ENCODE data around the gene PLXNB3. TPM values are rescaled to one million over a fixed set of nuclear protein-coding genes. Genes with fewer than 3 reads are reported as not detected.

The PLXNB3 gene
- total and polyA plus RNA-seq, 2 donors (not counting 1 experiment from before 2014, with no cell fraction given), result 0.25 TPM; not detected in 1

DNA sequence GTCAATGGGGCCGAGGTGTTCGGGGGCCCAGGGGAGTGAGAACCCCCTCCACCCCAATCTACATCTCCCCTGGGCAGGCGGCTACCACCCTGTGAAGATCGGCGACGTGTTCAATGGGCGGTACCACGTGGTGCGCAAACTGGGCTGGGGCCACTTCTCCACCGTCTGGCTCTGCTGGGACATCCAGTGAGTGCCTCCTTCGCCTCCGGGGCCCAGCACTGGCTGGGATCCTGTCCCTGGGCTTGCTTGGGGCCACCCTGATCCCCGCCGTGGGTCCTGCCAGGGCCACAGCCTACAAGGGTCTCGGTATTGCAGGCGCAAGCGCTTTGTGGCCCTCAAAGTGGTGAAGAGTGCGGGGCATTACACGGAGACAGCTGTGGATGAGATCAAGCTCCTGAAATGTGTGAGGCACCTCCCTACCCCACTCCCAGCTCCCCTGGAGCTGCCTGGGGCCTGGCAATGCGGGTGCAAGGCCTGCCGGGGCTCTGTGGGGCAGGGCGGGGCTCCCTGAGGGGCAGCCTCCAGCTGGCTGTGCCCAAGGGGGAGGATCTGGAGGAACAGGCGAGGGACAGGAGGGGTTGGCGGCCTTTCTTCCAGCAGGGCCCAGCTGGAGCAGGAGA lies 17.5 kb downstream of the PLXNB3 start:
- no peak for TF ChIP-seq EZH2 (IDR thresholded peaks at IDR 0.05; ENCODE audit: borderline replicate concordance, insufficient read depth, low read depth, low read length, poor library complexity, severe bottlenecking)
- TF ChIP-seq, protein P1, sequence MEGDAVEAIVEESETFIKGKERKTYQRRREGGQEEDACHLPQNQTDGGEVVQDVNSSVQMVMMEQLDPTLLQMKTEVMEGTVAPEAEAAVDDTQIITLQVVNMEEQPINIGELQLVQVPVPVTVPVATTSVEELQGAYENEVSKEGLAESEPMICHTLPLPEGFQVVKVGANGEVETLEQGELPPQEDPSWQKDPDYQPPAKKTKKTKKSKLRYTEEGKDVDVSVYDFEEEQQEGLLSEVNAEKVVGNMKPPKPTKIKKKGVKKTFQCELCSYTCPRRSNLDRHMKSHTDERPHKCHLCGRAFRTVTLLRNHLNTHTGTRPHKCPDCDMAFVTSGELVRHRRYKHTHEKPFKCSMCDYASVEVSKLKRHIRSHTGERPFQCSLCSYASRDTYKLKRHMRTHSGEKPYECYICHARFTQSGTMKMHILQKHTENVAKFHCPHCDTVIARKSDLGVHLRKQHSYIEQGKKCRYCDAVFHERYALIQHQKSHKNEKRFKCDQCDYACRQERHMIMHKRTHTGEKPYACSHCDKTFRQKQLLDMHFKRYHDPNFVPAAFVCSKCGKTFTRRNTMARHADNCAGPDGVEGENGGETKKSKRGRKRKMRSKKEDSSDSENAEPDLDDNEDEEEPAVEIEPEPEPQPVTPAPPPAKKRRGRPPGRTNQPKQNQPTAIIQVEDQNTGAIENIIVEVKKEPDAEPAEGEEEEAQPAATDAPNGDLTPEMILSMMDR (IDR thresholded peaks at IDR 0.05), result no peak
- Histone ChIP-seq H3K9me3 (ENCODE audit: control extremely low read depth in 1 of 3, control insufficient read depth in 2 of 3, insufficient read depth in 1 of 3, low read length in 2 of 3) (no peaks in the 10 kb centered on the region), H3K27ac (ENCODE audit: low read length in 2 of 2) (no peak overlapping the region), H3K27me3 (replicated peaks in 1 of 4; ENCODE audit: control extremely low read depth in 1 of 4, control insufficient read depth in 3 of 4, insufficient read depth in 4 of 4, low read length in 3 of 4) (peaks cover 0 to 2% (median 0%) of the 10 kb centered on the region in 4 experiments), H3K36me3 (replicated peaks in 1 of 2; ENCODE audit: control extremely low read depth in 1 of 2, control insufficient read depth in 1 of 2, extremely low read depth in 1 of 2, insufficient read depth in 2 of 2, low read length in 1 of 2) (peaks cover 0 to 10% of the 10 kb centered on the region in 2 experiments), H3K4me3 (ENCODE audit: control extremely low read depth in 1 of 5, extremely low read depth in 1 of 5, insufficient read depth in 1 of 5, low read depth in 2 of 5, low read length in 4 of 5) (no peak overlapping the region), H3K4me2 (replicated peaks; ENCODE audit: low read depth, low read length, poor library complexity, severe bottlenecking) (no peak overlapping the region), H2AFZ (ENCODE audit: insufficient read depth, low read depth, low read length, poor library complexity, severe bottlenecking) (no peak overlapping the region), H3K4me1 (ENCODE audit: control insufficient read depth in 2 of 2, insufficient read depth in 2 of 2, low read length in 2 of 2) (no peaks in the 10 kb centered on the region), H3K79me2 (ENCODE audit: control insufficient read depth, insufficient read depth, low read length) (no peaks in the 10 kb centered on the region), H4K20me1 (ENCODE audit: control insufficient read depth, insufficient read depth, low read length, poor library complexity, severe bottlenecking) (no peaks in the 10 kb centered on the region), H3K9ac (ENCODE audit: low read length) (no peak overlapping the region)
- peaks cover 4% of the 10 kb centered on the region for H3K4me1 Mint-ChIP-seq
- peaks cover 7% of the 10 kb centered on the region for H3K27me3 Mint-ChIP-seq
- 86% methylated on average over 13 of the region's 24 CpGs for WGBS (ENCODE audit: insufficient coverage)
- ChIA-PET POLR2A (no interaction called here), CTCF (no interaction called here)
- no peak overlapping the region for H3K27ac Mint-ChIP-seq
- DNase-seq, result no peak
- H3K4me3 Mint-ChIP-seq, result no peak overlapping the region
- no peak for ATAC-seq (ENCODE audit: low read depth)
- H3K9me3 Mint-ChIP-seq (ENCODE audit: insufficient read depth), result no peaks in the 10 kb centered on the region
- intact Hi-C loops (cut with micrococcal nuclease), result no loop called here

DNA sequence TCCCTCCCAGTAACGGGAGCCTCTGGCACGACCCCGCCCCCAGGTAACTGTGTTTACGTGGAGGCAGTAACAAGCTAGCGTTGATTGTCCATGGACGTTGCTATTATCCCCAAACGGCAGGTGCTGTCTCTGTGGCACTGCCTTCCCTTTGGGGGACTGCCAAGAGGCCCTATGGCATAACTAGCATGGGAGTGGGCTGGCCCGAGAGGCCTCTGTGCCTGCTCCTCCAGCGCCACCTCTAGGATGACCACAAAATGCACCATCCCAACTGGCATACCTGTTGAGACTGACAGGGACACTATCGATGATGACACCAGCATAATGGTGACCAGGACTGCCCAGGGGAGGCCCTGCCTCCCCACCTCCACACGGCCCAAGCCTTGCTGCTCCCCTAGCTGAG lies 18.3 kb downstream of the PLXNB3 start:
- H3K36me3 ChIP-seq (replicated peaks in 1 of 2; ENCODE audit: control extremely low read depth in 1 of 2, control insufficient read depth in 1 of 2, extremely low read depth in 1 of 2, insufficient read depth in 2 of 2, low read length in 1 of 2), result peaks cover 0 to 12% of the 10 kb centered on the region in 2 experiments
- ATAC-seq (ENCODE audit: low read depth), result no peak
- CTCF ChIA-PET, result no interaction called here
- Mint-ChIP-seq H3K4me1 (peaks cover 4% of the 10 kb centered on the region), H3K9me3 (ENCODE audit: insufficient read depth) (no peaks in the 10 kb centered on the region), H3K27ac (no peak overlapping the region), H3K4me3 (no peak overlapping the region), H3K27me3 (peaks cover 7% of the 10 kb centered on the region)
- H2AFZ ChIP-seq (ENCODE audit: insufficient read depth, low read depth, low read length, poor library complexity, severe bottlenecking), result no peak overlapping the region
- no peak overlapping the region for H3K4me3 ChIP-seq (ENCODE audit: control extremely low read depth in 1 of 5, extremely low read depth in 1 of 5, insufficient read depth in 1 of 5, low read depth in 2 of 5, low read length in 4 of 5)
- H3K79me2 ChIP-seq (ENCODE audit: control insufficient read depth, insufficient read depth, low read length), result no peaks in the 10 kb centered on the region
- no peak for TF ChIP-seq EZH2 (IDR thresholded peaks at IDR 0.05; ENCODE audit: borderline replicate concordance, insufficient read depth, low read depth, low read length, poor library complexity, severe bottlenecking)
- TF ChIP-seq, protein P1 (IDR thresholded peaks at IDR 0.05), result no peak
- intact Hi-C loops (cut with micrococcal nuclease), result no loop called here
- H4K20me1 ChIP-seq (ENCODE audit: control insufficient read depth, insufficient read depth, low read length, poor library complexity, severe bottlenecking), result no peaks in the 10 kb centered on the region
- no peaks in the 10 kb centered on the region for H3K27me3 ChIP-seq (replicated peaks in 1 of 4; ENCODE audit: control extremely low read depth in 1 of 4, control insufficient read depth in 3 of 4, insufficient read depth in 4 of 4, low read length in 3 of 4)
- H3K4me1 ChIP-seq (ENCODE audit: control insufficient read depth in 2 of 2, insufficient read depth in 2 of 2, low read length in 2 of 2), result no peaks in the 10 kb centered on the region
- DNase-seq, result no peak
- no peaks in the 10 kb centered on the region for H3K9me3 ChIP-seq (ENCODE audit: control extremely low read depth in 1 of 3, control insufficient read depth in 2 of 3, insufficient read depth in 1 of 3, low read length in 2 of 3)
- POLR2A ChIA-PET, result no interaction called here
- H3K27ac ChIP-seq (ENCODE audit: low read length in 2 of 2), result no peak overlapping the region
- H3K4me2 ChIP-seq (replicated peaks; ENCODE audit: low read depth, low read length, poor library complexity, severe bottlenecking), result no peak overlapping the region
- no peak overlapping the region for H3K9ac ChIP-seq (ENCODE audit: low read length)
- 94% methylated on average over 6 of the region's 11 CpGs for WGBS (ENCODE audit: insufficient coverage)

All from B cell (primary cell).